Ecto neural progenitor cell (in vitro differentiated cells): Measurements from ENCODE around the gene GAST.
"Not testable (repeated sequence)": the region's sequence is repeated elsewhere in the genome, so short reads cannot be mapped to it uniquely, and the experiment has no call there.

Experiments used
- DNase-seq: peaks from one replicate; pipeline ENCODE4 v3.0.0-alpha.2; 2018; ENCODE audit warnings: low spot score

Gene GAST

GRCh38 chr17:41683441-41684007 lies 28.6 kb upstream of the GAST start:
- no peak for DNase-seq

- DNase-seq, result no peak
Observed at GRCh38 chr17:41684035-41684434, 28.1 kb upstream of the GAST start.

DNA sequence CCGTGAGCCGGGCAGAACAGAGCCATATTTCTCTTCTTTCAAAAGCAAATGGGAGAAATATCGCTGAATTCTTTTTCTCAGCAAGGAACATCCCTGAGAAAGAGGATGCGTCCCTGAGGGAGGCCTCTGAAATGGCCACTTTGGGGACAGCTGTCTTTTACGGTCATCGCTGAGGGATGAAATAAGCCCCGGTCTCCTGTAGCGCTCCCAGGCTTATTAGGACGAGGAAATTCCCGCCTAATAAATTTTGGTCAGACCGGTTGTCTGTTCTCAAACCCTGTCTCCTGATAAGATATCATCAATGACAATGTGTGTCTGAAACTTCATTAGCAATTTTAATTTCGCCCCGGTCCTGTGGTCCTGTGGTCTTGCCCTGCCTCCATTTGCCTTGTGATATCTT lies 26.4 kb upstream of the GAST start:
- DNase-seq, result not testable (repeated sequence)

GRCh38 chr17:41686281-41686680 lies 25.9 kb upstream of the GAST start:
- DNase-seq, result no peak

- DNase-seq, result no peak
Observed at GRCh38 chr17:41687828-41688640, 24.1 kb upstream of the GAST start.

DNA sequence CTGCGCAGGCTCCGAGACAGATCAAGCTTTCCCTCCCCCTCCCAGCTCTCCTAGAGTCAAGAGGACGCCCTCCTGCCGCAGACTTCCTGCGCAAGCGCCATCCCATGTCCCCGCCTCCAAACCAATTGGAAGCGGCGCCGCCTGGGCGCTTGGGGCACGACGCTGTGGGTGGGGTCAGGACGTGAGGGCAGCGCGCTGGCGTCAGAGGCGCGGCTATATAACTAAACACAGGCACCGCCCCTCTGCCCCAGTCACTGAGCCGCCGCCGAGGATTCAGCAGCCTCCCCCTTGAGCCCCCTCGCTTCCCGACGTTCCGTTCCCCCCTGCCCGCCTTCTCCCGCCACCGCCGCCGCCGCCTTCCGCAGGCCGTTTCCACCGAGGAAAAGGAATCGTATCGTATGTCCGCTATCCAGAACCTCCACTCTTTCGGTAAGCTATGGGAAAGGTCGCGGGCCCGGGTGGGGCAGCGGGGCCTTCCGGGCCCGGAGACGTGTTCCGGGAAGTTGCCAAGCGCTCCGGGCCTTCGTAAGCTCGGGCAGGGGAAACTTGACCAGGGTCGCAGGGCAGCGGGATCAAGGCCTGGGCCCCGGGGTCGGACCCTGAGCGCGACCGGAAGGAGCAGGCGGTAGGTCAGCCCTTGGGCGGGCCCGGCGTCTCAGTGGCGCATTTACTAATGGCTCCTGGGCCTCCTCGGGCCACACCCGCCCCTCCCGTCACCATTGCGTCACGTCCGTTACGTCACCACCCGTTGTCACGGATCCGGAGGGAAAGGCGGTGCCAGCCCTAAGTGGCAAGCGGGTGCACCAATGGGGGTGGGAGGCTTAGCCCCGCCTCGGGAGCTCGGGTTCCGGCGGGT lies 23.3 kb upstream of the GAST start, which contains the start of gene EIF1:
EIF1 (plus strand) TSS at position 245 of the 856 bp plus-strand sequence; CDS start at position 399, 154 bp downstream.
- peak; percentile 100 for DNase-seq

DNA sequence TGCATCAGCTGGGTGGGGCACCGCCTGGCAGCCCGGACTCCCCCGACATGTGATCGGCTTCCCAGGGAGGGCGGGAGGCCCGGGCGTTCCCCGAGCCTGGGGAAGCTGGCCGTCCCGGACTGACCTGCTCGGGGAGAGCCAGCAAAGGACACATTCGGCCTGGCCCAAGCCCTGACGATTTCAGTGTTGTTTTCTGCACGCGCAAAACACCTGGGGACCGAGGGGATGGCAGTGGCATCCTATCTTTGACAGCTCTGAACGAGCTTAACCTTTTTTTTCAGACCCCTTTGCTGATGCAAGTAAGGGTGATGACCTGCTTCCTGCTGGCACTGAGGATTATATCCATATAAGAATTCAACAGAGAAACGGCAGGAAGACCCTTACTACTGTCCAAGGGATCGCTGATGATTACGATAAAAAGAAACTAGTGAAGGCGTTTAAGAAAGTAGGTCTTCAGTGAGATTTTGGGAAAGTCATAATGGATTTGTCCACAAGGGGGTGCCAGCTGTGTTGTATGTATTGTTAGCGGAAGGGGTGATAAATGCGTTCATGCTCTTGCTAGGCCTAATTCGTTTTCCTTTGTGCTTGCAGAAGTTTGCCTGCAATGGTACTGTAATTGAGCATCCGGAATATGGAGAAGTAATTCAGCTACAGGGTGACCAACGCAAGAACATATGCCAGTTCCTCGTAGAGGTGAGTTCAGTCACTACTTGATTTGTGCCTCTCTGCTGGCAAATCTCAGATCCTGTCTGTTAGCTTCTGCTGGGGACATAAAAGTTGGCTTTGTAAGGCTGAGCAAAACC lies 22.4 kb upstream of the GAST start:
- DNase-seq, result peak; percentile 73

- DNase-seq, result no peak
Observed at GRCh38 chr17:41690497-41690896, 21.6 kb upstream of the GAST start.

DNA sequence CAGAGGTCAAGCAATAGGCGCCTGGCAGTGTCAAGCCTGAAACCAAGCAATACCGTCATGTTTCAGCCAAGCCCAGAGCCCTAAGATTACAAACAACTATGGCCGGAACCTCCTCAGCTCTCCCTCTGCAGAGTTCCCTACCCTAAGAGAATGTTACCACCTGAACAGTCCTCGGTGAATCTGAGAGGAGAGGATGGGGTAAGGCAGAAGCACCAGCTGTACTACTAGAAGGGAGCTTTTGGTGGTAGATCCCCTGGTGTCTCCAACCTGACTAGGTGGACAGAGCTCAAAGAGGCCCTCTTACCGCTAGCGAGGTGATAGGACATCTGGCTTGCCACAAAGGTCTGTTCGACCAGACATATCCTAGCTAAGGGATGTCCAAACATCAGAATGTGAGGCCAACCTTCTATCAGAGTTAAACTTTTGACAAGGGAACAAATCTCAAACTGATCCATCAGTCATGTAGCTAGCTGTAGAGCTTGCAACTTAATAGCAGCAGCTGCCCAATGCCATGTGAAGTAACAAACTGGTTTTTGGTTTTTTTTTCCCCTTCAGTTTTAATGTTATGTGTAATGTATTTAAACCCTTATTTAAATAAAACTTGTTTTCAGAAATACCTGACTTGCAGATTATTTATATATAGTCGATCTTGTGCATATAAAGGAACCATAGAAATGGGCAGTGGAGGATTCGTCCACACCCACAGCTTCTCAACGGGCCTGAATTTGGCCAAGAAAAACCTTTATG lies 20.9 kb upstream of the GAST start:
- no peak for DNase-seq

GRCh38 chr17:41692722-41693521 lies 19.2 kb upstream of the GAST start:
- no peak for DNase-seq

- no peak for DNase-seq
Observed at GRCh38 chr17:41695134-41695661, 16.9 kb upstream of the GAST start.

DNA sequence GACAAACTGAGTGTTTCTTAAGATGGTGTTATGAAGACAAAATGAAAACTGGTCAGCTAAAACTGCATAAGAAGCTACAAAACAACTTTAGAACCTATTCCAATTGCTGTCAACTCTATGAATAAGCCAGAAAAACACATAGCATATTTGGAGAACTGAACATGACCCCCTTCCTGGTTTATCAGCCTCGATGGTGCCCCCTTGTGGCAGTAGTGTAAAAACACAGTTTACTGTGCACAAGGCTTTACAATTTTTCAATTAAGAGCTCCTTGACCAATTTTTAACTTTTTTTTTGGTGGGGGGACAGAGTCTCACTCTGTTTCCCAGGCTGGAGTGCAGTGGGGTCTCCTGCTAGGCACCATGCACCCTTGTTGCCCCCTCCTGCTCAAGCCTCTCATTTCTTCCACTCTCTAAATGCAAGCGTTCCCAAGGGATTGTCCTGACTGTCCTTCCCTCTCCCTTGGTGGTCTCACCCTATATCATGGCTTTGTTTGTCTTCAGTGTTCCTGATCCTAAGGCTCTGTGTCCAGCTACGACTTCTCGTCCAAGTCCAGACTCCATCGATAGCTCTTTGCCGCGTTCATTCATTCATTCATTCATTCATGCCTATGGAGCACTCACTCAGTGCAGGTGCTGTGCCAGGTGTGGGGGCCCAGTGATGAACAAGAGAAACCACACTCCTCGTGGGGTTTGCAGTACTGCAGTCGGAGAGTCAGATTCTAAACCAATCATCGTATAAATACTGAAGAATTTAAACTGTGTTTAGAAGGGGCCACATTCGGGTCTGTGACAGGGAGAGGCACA lies 16.0 kb upstream of the GAST start:
- no peak for DNase-seq

DNA sequence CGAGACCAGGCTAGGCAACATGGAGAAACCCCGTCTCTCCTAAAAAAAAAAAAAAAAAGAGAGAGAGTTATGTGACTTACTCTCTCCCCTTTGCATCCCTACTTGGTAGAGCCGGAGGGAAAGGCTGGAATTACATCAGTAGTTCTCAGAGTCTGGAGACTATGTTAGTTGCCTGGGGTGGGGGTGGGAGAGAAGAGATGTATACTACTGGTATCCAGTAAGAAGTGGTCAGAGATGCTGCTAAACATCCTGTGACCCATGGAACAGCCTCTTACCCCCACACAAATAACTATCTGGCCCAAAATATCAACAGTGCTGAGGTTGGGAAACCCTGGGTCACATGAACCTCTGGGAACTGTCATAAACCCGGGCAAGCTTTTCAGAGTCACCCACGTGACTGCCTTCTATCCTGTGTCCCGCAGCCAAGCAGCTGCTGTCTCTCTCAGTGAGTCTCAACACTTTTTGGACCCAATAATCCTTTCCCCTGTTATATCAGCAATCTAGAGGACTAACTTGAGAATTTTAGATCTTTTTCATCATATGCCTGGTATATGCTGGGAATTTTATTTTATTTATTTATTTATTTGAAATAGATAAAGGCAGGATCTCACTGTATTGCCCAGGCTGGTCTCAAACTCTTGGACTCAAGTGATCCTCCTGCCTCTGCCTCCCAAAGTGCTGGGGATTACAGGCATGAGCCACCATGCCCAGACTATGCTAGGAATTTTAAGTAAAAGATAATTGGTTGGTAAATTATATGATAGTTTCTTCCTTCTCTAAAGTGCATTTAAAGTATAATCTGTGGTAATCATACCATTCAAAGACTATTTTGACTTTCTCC lies 14.8 kb upstream of the GAST start:
- DNase-seq, result no peak

DNA sequence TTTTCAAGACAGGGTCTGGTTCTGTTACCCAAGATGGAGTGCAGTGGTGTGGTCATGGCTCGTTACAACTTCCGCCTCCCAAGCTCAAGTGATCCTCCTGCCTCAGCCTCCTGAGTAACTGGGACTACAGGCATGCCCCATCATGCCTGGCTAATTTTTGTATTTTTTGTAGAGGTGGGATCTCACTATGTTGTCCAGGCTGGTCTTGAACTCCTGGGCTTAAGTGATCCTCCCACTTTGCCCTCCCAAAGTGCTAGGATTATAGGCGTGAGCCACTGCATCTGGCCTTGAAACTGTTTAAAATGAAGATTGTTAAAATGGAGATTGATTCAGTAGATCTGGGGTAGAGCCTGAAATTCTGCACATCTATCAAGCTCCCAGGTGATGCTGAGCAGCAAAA lies 11.3 kb upstream of the GAST start:
- not testable (repeated sequence) for DNase-seq

GRCh38 chr17:41702712-41703111 lies 9.4 kb upstream of the GAST start:
- no peak for DNase-seq

DNA sequence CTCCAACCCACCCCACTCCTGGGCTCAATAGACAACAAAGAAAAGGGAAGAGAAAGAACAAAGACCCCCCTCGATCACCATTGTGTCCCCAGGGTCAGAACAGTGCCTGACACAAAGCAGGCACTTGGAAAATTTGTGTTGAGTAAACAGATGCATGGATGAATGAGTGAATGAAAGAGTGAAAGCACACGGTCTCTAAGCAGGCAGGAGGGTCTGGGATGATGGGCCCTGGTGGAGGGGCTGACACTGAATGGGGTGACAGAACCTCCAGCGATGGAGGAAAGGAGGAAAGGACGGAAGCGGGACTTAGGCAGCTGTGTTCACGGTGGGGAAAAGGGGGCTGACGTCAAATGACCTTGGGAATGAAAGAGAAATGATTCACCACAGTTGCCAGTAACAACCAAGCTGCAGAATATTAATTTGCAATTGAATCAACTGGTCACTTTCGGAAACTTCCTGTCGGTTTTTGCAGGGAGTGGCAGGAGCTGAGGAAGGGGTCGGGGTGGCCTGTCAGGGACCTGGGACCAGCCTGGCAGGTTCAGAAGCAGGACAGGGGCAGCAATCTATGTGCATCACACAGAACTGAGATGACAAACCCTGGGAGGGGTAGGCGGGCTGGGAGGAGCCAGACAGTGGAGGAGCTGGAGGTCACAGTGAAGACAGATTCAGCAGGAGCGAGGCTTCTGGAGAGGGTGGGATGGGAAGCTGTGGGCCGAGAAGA lies 6.7 kb upstream of the GAST start:
- DNase-seq, result no peak

GRCh38 chr17:41707803-41708669 lies 4.1 kb upstream of the GAST start:
- no peak for DNase-seq
